HG03108 (cell line): Measurements from ENCODE around the gene CASZ1.

Experiments used
- ATAC-seq: cut with Tn5 transposase; IDR thresholded peaks from one replicate; pipeline ENCODE4 v1.9.1; 2021; ENCODE audit warnings: moderate library complexity; ENCODE audit not compliant: unreplicated experiment

CASZ1 gene

GRCh38 chr1:10776190-10776905 is 20.1 kb downstream of the CASZ1 start:
- ATAC-seq, result no peak

- ATAC-seq, result no peak
Observed at GRCh38 chr1:10775763-10776162, 20.7 kb downstream of the CASZ1 start.

- no peak for ATAC-seq
Observed at GRCh38 chr1:10774615-10775310, 21.7 kb downstream of the CASZ1 start.

- no peak for ATAC-seq
Observed at GRCh38 chr1:10773851-10774614, 22.4 kb downstream of the CASZ1 start.

- no peak for ATAC-seq
Observed at GRCh38 chr1:10773376-10773775, 23.1 kb downstream of the CASZ1 start.

GRCh38 chr1:10772711-10773110 is 23.7 kb downstream of the CASZ1 start:
- no peak for ATAC-seq

- ATAC-seq, result no peak
Observed at GRCh38 chr1:10771789-10772188, 24.7 kb downstream of the CASZ1 start.

GRCh38 chr1:10768552-10768951 is 27.9 kb downstream of the CASZ1 start:
- ATAC-seq, result no peak

GRCh38 chr1:10767282-10767681 is 29.2 kb downstream of the CASZ1 start:
- no peak for ATAC-seq

- ATAC-seq, result no peak
Observed at GRCh38 chr1:10765734-10766478, 30.5 kb downstream of the CASZ1 start.

- ATAC-seq, result no peak
Observed at GRCh38 chr1:10765304-10765703, 31.1 kb downstream of the CASZ1 start.

GRCh38 chr1:10764296-10764798 is 32.1 kb downstream of the CASZ1 start:
- ATAC-seq, result no peak

GRCh38 chr1:10762875-10763274 is 33.6 kb downstream of the CASZ1 start:
- ATAC-seq, result no peak

- no peak for ATAC-seq
Observed at GRCh38 chr1:10762153-10762523, 34.3 kb downstream of the CASZ1 start.

- ATAC-seq, result no peak
Observed at GRCh38 chr1:10761503-10762152, 34.8 kb downstream of the CASZ1 start.

- ATAC-seq, result no peak
Observed at GRCh38 chr1:10760566-10761502, 35.6 kb downstream of the CASZ1 start.

- ATAC-seq, result no peak
Observed at GRCh38 chr1:10759413-10760200, 36.8 kb downstream of the CASZ1 start.

GRCh38 chr1:10756842-10757241 is 39.6 kb downstream of the CASZ1 start:
- no peak for ATAC-seq
